Measurements from ENCODE around the gene ULK4.
"Not testable (repeated sequence)": the region's sequence is repeated elsewhere in the genome, so short reads cannot be mapped to it uniquely, and the experiment has no call there.

ULK4 gene

GRCh38 chr3:41556245-41556644, 405.7 kb downstream of the ULK4 start:
- DNase-seq, result not testable (repeated sequence)

GRCh38 chr3:41532976-41533375, 428.9 kb downstream of the ULK4 start:
- no peak for DNase-seq

- no peak for DNase-seq
These were observed 434.8 kb downstream of the ULK4 start for GRCh38 chr3:41526995-41527573.

- DNase-seq, result no peak
These were observed 436.4 kb downstream of the ULK4 start for GRCh38 chr3:41525303-41526064.

GRCh38 chr3:41523897-41524296, 438.0 kb downstream of the ULK4 start:
- no peak for DNase-seq

- no peak for DNase-seq
These were observed 439.3 kb downstream of the ULK4 start for GRCh38 chr3:41522612-41523011.

GRCh38 chr3:41521010-41521655, 440.8 kb downstream of the ULK4 start:
- DNase-seq, result no peak

- no peak for DNase-seq
These were observed 442.2 kb downstream of the ULK4 start for GRCh38 chr3:41519746-41520145.

- no peak for DNase-seq
These were observed 443.3 kb downstream of the ULK4 start for GRCh38 chr3:41518626-41519025.

- DNase-seq, result no peak
These were observed 453.7 kb downstream of the ULK4 start for GRCh38 chr3:41508063-41508696.

- no peak for DNase-seq
These were observed 454.4 kb downstream of the ULK4 start for GRCh38 chr3:41507336-41508062.

- DNase-seq, result no peak
These were observed 457.8 kb downstream of the ULK4 start for GRCh38 chr3:41503998-41504623.

GRCh38 chr3:41502481-41502880, 459.4 kb downstream of the ULK4 start:
- DNase-seq, result no peak

- no peak for DNase-seq
These were observed 459.9 kb downstream of the ULK4 start for GRCh38 chr3:41502023-41502422.

- DNase-seq, result no peak
These were observed 463.1 kb downstream of the ULK4 start for GRCh38 chr3:41498847-41499246.

- no peak for DNase-seq
These were observed 471.5 kb downstream of the ULK4 start for GRCh38 chr3:41490360-41490759.

- DNase-seq, result no peak
These were observed 472.7 kb downstream of the ULK4 start for GRCh38 chr3:41489231-41489630.

- no peak for DNase-seq
These were observed 473.4 kb downstream of the ULK4 start for GRCh38 chr3:41488501-41488900.

- no peak for DNase-seq
These were observed 476.4 kb downstream of the ULK4 start for GRCh38 chr3:41485484-41485883.

GRCh38 chr3:41482134-41482533, 479.8 kb downstream of the ULK4 start:
- DNase-seq, result no peak

- no peak for DNase-seq
These were observed 483.6 kb downstream of the ULK4 start for GRCh38 chr3:41478278-41478677.

GRCh38 chr3:41477399-41478014, 484.4 kb downstream of the ULK4 start:
- no peak for DNase-seq
